Kidney epithelial cell (primary cell): ENCODE measurements around the gene ATP13A4. TPM values are rescaled to one million over a fixed set of nuclear protein-coding genes. Genes with fewer than 3 reads are reported as not detected.
"Not testable (repeated sequence)": the region's sequence is repeated elsewhere in the genome, so short reads cannot be mapped to it uniquely, and the experiment has no call there.

Source experiments
- DNase-seq: peaks from one replicate; pipeline ENCODE4 v3.0.0-alpha.2; 2010; ENCODE audit warnings: low read depth
- H3K27me3 ChIP-seq: 2 replicates; pipeline ENCODE4 v1.6.0; 2011; ENCODE audit warnings: low read length; ENCODE audit not compliant: control insufficient read depth, insufficient read depth
- H3K36me3 ChIP-seq: 2 replicates; pipeline ENCODE4 v1.5.1; 2011; ENCODE audit warnings: low read length; ENCODE audit not compliant: control insufficient read depth, insufficient read depth
- H3K4me3 ChIP-seq: 2 replicates; pipeline ENCODE4 v1.5.1; 2011; ENCODE audit warnings: low read depth, mild to moderate bottlenecking, control low read depth, low read length
- total RNA-seq: library from RNA; depleted of rRNA; stranded (reverse); fragments of >200 nt; gene quantifications from 2 replicates; pipeline ENCODE4 v1.2.3, GENCODE V29; 2015
- TF ChIP-seq, protein P1 (sequence below): IDR thresholded peaks from 2 replicates; pipeline ENCODE4 v1.5.1; 2011; ENCODE audit warnings: mild to moderate bottlenecking, moderate library complexity, low read length, control low read depth, inconsistent platforms; ENCODE audit not compliant: insufficient read depth, poor library complexity, severe bottlenecking

The ATP13A4 gene
- total RNA-seq, 1 donor from 2014 or later, result 0.42 TPM

DNA sequence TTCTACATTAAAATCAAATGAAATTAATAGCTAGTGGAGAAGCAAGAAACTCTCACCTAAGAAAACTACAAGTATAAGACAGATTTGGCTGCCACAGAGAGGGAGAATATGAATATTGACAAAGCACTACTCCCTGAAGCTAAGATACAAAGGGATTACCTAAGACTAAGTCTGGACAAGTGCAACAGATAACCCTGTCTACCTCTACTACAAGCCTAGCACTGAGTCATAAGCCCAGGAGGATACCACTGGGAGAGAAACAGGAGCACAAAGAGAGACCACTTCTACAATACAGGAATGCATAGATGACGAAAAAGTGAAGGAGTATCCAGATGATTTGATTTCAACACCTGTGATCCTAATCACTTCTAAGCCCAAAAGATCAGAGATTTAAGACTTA lies 10.4 kb downstream of the ATP13A4 start:
- DNase-seq, result no peak
- no peaks in the 10 kb centered on the region for H3K36me3 ChIP-seq
- H3K27me3 ChIP-seq, result no peaks in the 10 kb centered on the region
- no peak overlapping the region for H3K4me3 ChIP-seq
- TF ChIP-seq, protein P1, sequence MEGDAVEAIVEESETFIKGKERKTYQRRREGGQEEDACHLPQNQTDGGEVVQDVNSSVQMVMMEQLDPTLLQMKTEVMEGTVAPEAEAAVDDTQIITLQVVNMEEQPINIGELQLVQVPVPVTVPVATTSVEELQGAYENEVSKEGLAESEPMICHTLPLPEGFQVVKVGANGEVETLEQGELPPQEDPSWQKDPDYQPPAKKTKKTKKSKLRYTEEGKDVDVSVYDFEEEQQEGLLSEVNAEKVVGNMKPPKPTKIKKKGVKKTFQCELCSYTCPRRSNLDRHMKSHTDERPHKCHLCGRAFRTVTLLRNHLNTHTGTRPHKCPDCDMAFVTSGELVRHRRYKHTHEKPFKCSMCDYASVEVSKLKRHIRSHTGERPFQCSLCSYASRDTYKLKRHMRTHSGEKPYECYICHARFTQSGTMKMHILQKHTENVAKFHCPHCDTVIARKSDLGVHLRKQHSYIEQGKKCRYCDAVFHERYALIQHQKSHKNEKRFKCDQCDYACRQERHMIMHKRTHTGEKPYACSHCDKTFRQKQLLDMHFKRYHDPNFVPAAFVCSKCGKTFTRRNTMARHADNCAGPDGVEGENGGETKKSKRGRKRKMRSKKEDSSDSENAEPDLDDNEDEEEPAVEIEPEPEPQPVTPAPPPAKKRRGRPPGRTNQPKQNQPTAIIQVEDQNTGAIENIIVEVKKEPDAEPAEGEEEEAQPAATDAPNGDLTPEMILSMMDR, result no peak

DNA sequence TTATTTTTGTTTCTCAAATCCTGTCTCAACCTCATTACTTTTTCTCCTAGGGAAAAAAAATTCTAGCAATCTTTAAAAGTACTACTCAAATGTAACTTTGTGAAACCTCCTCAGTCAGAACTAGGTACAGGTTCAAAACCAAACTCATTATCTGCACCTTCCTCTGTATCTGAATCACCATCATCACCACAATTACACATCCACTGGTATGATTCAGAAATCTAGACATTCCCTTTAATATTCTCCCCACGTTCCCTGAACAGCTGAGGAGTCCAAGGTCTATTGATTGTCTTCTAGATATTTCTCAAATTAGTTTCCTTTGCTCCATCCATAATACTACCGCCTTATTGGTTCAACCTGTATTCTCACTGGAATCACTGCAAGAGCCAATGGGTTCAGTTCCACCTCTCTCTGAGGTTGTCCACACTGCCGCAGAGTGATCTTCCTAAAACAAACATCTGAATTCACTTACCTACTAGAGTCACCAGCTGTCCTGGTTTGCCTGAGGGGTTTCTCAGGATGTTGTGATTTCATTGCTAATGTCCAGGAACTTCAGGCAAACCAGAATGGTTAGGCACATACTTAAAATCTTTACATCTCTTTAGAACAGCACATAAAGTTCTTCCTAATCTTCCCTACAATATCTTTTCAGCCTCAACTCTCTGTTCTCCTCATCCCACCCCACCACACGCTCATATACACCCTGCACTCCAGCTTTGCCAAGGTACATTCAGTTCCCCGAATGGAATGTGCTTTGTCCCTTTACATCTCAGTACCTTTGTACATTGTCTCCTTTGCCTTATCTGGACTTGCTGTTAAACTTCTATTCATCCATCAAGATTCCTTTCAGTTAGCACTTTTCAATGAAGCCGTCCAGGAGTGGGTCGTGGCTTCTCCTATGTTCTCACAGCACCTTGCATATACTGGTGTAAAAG lies 24.2 kb downstream of the ATP13A4 start:
- no peak for DNase-seq
- Histone ChIP-seq H3K36me3 (no peaks in the 10 kb centered on the region), H3K4me3 (no peak overlapping the region), H3K27me3 (no peaks in the 10 kb centered on the region)
- TF ChIP-seq, protein P1, result no peak

DNA sequence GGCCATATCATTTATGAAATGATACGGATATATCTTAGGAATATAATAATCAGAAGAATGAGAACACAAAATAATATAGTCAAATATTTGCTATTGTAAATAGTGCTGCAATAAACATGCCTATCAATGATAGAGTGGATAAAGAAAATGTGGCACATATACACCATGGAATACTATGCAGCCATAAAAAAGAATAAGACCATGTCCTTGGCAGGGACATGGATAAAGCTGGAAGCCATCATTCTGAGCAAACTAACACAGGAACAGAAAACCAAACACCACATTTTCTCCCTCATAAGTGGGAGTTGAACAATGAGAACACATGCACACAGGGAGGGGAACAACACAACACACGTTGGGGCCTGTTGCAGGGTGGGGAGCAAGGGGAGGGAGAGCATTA lies 28.6 kb downstream of the ATP13A4 start:
- not testable (repeated sequence) for H3K36me3 ChIP-seq, DNase-seq, H3K4me3 ChIP-seq, H3K27me3 ChIP-seq

DNA sequence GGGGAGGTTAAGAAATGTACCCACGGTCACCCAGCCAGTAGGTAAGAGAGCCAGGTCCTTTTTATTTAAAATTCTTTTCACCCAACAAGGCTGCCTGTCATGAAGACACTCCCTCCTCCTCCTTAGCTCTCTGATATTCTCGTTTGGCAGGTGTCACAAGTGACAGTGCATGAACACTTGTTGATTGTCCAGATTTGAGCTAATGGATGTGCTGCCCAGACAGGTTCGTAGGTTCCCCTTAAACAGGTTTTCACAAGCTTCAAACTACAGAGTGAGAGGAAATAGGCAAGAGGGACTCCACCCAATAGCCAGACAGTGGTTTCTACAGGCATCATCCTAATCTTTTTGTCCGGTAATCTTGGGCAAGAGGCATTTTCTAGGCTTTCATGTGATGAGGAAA lies 32.2 kb downstream of the ATP13A4 start:
- TF ChIP-seq, protein P1, result no peak
- no peaks in the 10 kb centered on the region for H3K36me3 ChIP-seq
- no peaks in the 10 kb centered on the region for H3K27me3 ChIP-seq
- no peak for DNase-seq
- H3K4me3 ChIP-seq, result no peak overlapping the region

DNA sequence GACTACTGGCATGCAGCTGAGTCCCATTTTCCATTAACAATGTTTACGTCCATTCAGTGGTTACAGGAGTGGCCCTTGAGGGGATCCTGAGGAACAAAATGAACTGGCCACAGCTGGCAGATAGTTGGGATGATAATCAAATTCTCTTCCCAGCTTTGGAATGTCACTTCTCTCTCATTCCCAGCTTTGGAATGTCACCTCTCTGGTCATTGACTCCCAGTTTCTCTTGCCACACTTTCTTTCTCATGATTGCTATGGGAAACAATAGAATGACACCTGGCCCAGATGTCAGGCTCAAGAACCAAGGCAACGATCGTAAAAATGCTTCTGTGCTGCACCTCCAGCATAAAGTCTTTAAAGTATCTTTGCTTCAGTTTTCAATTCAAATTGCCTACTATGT lies 34.0 kb downstream of the ATP13A4 start:
- no peak overlapping the region for H3K4me3 ChIP-seq
- H3K27me3 ChIP-seq, result no peaks in the 10 kb centered on the region
- no peaks in the 10 kb centered on the region for H3K36me3 ChIP-seq
- TF ChIP-seq, protein P1, result no peak
- no peak for DNase-seq

DNA sequence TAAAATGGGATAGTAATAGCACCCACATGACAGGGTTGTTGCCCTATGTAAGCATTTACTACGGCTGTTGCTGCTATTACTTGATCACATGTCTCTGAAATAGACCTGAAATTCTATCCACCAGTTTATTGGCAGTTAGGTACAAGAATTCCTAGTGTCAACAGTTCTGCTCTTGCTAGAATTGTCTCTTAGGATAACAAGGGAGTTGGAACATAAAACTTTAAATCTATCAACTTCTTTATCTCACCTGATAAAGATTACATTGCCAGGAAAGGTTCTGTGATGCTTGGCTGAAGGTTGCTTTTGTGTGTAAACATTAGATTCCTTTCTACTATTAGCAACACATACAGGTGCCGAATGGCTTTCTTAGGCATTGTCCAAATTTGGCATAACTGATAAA lies 38.7 kb downstream of the ATP13A4 start:
- Histone ChIP-seq H3K36me3 (no peaks in the 10 kb centered on the region), H3K27me3 (no peaks in the 10 kb centered on the region), H3K4me3 (no peak overlapping the region)
- TF ChIP-seq, protein P1, result no peak
- DNase-seq, result no peak
